ENCODE measurements around the gene NCL.

DNA sequence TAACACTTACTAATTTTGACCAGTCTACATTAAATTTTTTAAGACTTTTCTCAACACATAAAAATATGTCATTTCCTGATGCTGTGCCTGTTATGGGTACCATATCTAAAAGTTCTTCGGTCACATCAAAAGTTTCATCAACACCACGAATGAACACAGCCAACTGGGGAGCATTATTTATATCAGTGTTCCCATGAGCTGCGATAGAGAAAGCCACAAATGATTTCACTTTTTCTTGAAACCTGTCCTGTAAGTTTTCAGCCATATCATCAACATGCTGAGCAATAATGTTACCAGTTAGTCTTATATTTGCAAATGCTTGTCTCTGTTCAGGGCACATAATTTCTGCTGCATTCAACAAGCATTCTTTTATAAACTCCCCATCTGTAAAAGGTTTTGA is 30.4 kb upstream of the NCL start:
- TF ChIP-seq CTCF (conservative IDR thresholded peaks at IDR 0.05; ENCODE audit: low read depth, low read length) (no peak), MXI1 (IDR thresholded peaks at IDR 0.05; ENCODE audit: borderline replicate concordance, low read depth, low read length) (no peak), POLR2A (IDR thresholded peaks at IDR 0.05; ENCODE audit: low read depth, low read length) (no peak)
